HG02885 (cell line): ENCODE measurements around the gene RMI2.
A peak's percentile ranks its signal among the peaks of the same experiment; 100 is the strongest.

Experiments used
- ATAC-seq: cut with Tn5 transposase; IDR thresholded peaks from one replicate; pipeline ENCODE4 v1.9.1; 2021; ENCODE audit warnings: mild to moderate bottlenecking; ENCODE audit not compliant: unreplicated experiment, poor library complexity

Gene RMI2

DNA sequence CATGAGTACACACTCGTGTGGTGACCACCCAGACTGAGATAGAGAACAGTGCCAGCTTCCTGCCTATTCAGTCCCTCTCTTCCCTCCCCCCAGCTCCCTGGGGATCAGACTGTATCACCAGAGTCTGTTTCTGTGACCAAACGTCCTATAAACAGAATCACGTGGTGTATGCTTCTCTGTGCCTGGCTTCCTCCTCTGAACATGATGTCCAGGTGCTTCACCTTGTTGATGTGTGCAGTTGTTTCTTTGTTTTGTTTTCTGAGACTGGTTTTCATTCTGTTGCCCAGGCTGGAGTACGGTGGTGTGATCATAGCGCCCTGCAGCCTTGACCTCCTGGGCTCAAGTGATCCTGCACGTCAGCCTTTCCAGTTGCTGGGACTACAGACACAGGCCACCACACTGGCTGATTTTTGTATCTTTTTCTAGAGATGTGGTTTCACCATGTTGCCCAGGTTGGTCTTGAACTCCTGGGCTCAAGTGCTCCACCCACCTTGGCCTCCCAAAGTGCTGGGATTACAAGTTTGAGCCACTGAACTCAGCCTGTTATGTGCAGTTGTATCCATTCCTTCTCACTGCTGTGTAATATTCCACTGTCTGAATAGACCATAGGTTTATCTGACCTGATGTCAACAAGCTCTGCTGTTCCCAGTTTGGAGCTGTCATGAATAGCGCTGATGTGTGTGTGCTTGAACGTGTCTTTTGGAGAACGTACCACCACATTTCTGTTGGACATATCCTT lies 35.2 kb upstream of the RMI2 start:
- no peak for ATAC-seq

DNA sequence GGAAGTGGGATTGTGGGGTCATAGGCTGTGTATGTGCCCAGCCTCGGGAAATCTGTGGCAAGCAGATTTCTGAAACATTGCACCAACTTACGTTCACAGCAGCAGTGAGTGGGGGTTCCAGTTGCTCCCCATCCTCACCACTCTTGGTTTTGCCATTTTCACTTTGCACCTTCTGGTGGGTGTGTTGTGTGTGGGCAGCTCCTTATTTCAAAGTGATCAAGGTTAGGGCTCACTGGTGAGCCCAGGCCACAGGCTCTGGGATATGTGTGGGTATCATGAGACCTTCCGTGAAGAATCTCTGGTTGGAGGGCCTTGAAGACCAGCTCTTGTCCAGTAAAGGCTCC lies 34.7 kb upstream of the RMI2 start:
- no peak for ATAC-seq

DNA sequence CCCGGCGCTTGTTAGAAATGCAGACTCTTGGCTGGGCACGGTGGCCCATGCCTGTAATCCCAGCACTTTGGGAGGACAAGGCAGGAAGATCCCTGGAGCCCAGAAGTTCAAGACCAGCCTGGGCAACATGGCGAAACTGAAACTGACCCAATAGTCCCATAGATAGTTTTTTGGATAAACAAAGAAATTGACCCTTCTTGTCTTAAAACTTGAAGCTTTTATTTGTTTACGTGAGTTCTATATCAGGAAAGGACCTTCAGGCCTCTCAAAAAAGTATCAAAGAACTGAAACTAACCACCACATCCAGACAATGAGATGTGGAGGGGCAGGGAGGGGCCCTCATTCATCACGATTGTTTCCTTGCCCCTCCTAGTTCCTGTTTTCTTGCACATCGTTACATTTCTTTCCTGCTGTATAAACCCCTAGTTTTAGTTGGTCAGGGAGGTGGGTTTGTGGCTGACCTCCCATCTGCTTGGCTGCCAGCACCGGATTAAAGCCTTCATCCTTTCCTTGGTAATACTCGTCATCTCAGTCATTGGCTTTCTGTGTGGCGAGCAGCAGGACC lies 34.2 kb upstream of the RMI2 start:
- ATAC-seq = peak; percentile 49

DNA sequence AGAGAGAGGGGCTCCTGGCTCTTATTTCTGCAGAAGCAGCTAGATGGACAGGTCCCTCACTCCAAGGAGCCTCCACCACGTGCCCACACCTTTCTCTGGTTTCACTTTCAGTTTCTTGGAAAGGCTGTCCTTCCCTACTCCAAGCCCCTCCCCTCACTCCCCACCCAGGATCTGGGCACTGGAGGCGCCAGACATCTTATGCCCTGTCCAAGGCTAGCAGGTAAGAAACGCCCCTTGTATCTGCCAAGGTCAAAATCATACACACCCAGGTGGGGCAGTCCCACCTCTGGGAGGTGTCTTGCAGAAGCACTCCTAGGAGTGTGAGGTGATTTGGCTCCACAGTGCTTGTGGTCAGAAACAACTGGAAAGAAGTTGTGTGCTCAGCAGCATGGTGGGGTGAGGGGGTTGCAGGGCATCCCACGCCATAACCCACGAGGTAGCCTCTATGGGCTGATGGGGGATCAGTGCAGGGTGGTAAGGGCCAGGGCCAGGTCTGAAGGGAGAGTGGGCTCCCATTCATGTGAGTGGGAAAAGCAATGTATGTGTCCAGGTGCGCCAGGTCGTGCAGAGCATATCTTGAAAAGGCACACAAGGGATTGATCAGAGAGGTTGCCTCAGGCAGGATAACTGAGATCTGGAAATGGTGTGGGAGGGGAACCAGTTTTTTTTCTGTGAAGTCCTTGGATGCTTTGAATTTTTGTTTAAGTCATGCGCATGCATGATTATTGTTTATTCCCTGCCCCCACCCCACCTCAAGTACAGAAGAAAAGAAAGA lies 32.4 kb upstream of the RMI2 start:
- no peak for ATAC-seq

DNA sequence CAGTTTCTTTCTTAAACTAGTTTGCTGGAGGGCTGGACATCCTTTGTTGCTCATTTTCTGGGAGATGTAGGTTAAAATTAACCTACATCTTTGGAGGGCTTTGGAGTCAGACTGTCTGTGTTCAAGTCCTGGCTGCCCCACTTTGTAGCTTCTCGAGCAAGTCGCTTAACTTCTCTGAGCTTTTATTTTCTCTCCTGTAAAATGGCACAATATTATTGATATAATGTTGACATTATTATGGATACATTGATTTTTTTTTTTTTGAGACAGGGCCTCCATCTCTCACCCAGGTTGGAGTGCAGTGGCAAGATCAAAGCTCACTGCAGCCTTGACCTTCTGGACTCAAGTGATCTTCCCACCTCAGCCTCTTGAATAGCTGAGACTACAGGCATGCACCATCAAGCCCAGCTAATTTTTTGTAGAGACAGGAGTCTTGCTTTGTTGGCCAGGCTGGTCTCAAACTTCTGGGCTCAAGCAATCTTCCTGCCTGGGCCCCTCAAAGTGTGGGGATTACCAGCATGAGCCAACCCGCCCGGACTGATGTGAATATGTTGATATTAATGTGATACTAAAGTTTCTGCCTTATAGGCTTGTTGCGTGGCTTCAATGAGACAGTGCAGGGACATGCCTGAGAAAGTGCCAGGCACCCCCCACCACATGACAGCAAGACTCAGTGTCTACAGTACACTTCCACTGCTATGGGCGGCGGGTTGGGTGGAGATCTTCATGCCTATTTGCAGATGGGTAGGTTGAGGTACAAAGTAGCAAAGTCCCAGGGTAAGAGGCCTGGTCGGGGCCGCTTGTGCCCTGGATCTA lies 31.6 kb upstream of the RMI2 start:
- no peak for ATAC-seq

DNA sequence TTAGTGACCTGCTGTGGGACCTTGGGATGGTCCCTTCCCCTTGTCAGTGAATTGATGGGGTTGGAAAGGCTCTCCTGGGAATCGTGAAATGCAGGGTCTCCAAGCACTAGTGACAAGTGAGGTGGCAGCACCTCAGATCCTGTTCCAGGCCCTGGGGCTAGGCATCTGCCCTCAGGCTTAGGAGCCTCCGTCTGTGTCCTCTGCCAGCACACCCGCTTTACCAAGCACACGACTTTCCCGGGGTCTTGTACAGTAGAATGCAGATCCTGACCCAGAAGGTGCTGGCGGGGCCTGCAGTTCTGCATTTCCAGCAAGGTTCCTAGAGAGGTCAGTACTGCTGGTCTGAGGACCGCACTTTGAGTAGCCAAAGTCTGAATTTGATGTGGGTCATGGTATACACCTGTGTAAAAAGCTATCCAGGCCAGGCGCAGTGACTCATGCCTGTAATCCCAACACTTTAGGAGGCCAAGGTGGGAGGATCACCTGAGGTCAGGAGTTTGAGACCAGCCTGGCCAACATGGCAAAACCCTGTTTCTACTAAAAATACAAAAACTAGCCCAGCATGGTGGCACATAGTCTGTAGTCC lies 30.9 kb upstream of the RMI2 start:
- ATAC-seq = no peak

DNA sequence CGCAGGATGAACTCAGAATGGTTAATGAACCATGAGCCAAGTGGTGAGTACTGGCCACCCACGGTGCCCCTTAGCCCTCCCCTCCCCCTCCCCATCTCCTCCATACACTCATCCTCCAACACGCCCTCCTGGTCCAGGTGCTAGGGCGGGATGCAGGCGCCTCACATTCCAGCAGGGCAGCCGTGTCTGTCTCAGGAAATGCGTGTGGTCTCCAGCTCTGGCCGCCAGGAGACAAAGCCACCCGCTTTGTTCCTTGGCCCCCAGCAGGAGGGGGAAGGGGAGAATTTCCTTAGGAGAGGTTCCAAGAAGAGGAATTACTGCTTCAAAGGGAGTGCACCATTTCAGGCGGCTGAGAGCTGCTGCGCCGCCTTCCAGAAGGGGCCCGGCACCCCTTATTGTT lies 29.7 kb upstream of the RMI2 start:
- ATAC-seq = no peak

DNA sequence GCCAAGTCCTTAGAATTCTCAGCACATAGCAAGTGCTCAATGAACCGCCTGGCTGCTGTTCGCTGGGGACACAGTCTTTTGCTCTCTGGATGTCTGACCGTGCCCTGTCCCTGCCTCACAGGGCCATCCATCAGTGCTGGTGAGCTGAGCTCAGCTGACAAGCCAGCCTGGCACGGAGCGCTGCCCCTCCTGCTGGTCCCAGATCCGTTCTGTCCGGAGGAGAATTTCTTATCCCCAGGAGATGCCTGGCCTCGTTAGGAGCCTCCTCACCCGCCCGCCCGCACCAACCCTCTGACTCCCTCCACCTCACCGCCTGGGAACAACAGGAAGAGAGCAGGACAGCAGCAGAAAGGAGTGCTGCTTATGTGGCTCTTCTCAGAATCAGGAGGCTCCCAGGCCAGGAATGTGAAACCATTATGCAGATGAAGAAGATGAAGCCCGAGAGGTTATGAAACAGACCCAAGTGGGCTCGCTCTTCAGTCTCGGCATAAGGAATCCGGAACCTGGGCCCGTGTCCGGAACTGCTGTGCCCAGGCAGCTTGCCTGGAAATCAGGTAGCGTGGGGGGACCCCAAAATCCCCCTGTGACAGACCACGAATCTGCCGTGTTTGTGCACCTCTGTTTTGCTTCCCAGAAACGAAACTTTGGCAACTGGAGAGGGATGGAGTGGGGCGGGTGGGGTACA lies 28.8 kb upstream of the RMI2 start:
- ATAC-seq = no peak

DNA sequence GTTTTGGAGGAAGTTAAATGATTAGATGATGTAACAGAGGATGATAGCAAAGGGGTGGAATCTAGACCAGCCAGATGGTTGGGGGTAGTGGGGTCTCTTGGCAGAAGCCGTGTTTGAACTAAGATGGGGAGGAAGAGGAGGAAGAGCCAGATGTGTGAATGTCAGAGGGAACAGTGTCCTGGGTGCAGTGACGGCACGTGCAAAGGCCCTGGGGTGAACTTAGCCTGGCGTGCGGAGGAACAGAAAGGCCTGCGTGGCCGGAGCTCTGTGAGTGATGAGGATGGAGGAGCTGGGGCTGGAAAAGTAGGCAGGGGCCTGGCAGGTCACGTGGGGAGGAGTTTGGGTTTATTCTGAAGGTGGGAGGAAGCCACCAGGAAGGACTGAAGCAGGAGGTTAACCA lies 26.4 kb upstream of the RMI2 start:
- no peak for ATAC-seq

DNA sequence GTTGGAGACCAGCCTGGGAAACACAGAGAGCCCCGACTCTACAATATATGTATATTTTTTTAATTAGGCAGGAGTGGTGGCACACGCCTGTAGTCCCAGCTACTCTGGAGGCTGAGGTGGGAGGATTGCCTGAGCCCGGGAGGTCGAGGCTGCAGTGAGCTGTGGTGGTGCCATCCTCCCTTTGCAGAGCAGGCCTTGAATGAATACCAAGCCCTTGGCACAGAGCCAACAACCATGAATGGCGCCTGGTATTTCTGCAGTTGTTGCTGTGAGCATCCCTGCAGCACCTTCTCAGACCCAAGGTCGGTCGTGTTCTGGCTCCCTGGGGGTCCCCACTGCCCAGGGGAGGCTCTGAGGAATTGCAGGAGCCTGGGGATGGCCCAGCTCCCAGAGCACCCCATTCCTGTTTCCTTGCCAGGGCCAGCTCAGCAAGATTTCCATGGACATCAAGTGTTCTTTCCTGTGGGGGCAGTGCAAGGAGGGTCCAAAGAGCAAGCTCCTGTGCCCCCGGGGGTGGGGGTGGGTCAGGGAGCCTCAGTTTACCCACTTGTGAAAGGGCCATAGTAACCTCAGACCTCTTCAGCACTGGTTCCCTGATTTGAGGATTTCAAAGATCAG lies 25.6 kb upstream of the RMI2 start:
- no peak for ATAC-seq

DNA sequence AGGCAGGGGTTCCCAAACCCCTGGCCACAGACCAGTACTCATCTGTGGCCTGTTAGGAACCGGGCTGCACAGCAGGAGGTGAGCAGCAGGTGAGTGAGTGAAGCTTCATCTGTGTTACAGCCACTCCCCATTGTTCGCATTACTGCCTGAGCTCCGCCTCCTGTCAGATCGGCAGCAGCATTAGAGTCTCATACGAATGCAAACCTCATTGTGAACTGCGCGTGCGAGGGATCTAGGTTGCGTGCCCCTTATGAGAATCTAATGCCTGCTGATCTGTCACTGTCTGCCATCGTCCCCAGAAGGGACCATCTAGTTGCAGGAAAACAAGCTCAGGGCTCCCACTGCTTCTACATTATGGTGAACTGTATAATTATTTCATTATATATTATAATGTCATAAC lies 25.1 kb upstream of the RMI2 start:
- ATAC-seq = no peak

DNA sequence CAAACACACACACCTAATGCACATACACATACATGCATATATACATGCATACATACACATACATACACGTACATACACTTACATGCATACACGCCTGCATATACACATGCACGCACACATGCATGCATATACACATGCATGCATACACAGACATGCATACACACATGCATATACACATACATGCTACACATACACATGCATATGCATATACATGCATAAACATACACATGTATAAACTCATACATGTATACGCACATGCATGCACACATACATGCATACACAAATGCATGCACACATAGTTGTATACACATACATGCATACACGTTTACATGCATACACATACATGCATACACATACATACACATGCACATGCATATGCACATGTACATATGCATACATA lies 23.6 kb upstream of the RMI2 start:
- no peak for ATAC-seq

DNA sequence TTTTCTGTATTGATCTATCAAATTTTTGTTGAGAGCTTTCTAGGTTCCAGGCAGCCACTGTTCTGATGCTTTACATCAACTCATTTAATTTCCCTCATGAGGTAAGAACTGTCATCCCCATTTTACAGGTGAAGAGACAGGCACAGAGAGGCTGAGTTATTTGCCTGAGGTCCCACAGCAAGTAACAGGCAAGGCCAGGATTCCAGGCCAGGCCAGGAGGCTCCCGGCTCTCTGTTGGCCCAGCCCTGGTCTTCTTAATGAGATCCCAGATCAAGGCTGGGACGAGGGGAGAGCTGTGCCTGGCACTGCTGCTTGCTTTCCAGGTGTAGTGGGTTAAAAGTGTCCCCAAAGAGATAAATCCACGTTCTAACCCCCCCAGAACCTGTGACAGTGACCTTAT lies 22.4 kb upstream of the RMI2 start:
- no peak for ATAC-seq

DNA sequence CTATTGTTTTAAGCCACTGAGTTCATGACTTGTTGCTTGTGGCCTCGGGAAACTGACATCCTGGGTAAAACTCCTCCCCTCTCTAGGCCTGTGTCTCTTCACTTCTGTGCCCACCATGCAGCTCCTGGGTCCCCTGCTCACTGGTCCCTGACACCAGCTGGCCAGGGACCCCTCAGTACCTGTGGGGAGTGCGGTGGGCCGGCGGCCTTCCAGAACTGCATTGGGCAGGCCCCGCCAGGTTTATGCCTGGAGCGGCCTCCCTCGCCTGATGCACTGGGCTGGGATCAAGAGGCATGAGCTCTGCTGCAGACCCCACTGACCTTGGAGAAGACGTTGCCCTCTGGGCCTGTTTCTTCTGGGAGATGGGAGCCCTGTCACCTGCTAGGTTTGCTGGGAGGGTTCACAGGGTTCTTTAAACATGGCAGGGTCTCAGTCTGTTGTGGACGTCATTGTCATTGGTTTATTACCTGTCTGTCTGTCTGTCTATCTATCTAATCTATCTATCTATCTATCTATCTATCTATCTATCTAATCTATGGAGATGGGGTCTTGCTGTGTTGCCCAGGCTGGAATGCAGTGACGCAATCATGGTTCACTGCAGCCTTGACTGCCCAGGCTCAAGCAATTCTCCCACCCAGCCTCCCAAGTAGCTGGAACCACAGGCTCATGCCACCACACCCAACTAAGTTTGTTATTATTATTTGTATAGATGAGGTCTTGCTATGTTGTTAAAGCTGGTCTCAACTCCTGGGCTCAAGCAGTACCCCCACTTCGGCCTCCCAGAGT lies 21.5 kb upstream of the RMI2 start:
- no peak for ATAC-seq

DNA sequence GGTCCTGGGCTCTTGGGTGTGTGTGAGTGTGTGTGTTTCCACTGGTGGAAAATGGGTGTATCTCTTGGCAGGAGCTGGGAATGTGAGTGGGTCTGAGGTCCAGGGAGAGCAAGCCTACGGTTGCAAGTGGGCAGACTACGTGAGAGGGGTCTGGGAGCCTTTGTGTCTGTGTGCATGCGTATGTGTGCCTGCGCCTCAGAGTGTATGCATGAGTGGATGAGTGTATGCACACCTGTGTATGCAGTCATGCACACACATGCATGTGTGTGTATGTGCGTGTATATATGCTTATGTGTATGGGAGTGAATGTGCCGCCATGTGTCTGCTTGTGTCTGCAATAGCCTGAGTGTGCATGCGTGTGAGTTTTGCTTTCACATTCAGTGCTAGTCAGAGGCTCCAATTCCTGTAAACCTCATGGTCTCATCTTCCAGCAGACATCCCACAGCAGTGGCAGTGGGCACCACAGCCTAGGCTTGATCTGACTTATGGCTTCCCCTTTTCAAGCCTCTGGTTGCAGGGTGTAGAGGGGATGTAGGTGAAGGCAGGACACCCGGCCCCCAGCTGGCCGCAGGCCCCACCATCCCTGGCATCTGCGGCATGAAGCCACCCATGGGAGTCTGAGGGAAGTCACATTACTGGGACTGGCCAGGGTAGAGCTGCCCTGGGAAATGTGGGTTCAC lies 19.7 kb upstream of the RMI2 start:
- no peak for ATAC-seq

DNA sequence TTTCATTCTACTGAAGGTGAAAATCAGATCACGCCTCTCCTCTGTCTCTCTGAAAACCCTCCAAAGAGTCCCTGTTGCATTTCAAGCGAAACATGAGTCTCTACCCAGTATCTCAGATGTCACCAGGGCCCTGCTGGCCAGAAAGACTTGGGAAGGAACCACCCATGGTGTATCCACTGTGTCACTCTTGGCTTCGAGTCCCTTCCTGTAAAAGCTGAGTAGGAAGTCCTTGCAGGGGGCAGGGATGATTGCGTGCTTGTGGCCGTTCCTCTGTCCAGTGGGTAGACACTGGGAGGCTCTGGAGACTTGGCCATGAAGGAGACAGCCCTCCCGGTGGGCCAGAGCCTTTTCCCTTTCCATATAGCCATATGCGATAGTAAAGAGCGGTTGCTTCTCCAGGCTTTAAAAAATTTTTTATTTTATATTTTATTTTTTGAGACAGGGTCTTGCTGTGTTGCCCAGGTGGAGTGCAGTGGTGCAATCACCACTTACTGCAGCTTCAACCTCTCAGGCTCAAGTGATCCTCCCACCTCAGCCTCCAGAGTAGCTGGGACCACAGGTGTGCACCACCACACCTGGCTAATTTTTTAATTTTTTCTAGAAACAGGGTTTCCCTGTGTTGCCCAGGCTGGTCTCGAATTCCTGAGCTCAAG lies 19.0 kb upstream of the RMI2 start:
- ATAC-seq = no peak

DNA sequence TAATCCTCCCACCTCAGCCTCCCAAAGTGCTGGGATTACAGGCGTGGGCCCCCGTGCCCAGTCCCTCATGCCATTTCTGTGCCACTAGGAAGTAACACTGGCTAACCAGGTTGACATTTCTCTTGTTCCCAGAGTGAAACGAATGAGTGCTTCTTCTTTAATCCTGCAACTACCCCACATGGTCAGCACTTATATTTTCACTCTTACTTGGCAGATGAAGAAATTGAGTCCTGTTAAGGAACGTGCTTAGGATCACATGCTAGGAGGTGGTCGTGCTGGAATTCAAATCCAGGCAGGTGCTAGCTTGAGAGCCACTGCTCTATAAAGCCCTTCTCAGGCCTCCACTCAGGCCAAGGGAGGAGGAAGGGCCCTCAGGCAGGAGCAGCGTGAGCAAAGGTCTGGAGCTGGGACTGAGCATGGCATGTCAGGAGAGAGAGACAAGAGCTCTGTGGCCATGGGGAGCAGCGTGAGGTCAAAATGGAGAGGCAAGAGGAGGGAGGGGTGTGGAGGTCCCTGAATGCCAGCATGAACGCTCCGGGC lies 18.5 kb upstream of the RMI2 start:
- no peak for ATAC-seq
